Mesothelial cell of epicardium (in vitro differentiated cells): ENCODE data around the gene PRKAR1B. TPM values are rescaled to one million over a fixed set of nuclear protein-coding genes. Genes with fewer than 3 reads are reported as not detected.

Experiments used
- DNase-seq, 2 experiments: peaks; one replicate each; pipeline ENCODE4 v3.0.0; 2021; ENCODE audit warnings: low spot score in 2 of 2; ENCODE audit not compliant: unreplicated experiment in 2 of 2
- H3K27ac Mint-ChIP-seq: 2 replicates; pipeline ENCODE4 v1.8.0; 2021; ENCODE audit warnings: mixed read lengths
- H3K27me3 Mint-ChIP-seq: 2 replicates; pipeline ENCODE4 v1.8.0; 2021; ENCODE audit warnings: low read depth, mixed read lengths
- H3K36me3 Mint-ChIP-seq: 2 replicates; pipeline ENCODE4 v1.8.0; 2021; ENCODE audit warnings: mixed read lengths
- H3K4me1 Mint-ChIP-seq: 2 replicates; pipeline ENCODE4 v1.8.0; 2021; ENCODE audit warnings: mixed read lengths
- H3K4me3 Mint-ChIP-seq: 2 replicates; pipeline ENCODE4 v1.8.0; 2021; ENCODE audit warnings: mild to moderate bottlenecking, moderate library complexity, mixed read lengths
- H3K9me3 Mint-ChIP-seq: 2 replicates; pipeline ENCODE4 v1.8.0; 2021; ENCODE audit warnings: mixed read lengths
- CTCF ChIP-seq: fragments of 200-600 bp; sonication (generic); IDR thresholded peaks from one replicate; pipeline ENCODE4 v1.5.0; 2021; ENCODE audit warnings: antibody characterized with exemption; ENCODE audit not compliant: unreplicated experiment
- total RNA-seq: library from RNA; stranded (reverse); gene quantifications from 3 replicates; pipeline ENCODE4 v1.2.1, GENCODE V29; 2021

The PRKAR1B gene
- total RNA-seq, 1 donor from 2014 or later = 50.6 TPM

- no peaks in the 10 kb centered on the region for H3K36me3 Mint-ChIP-seq
- DNase-seq = no peak
- no peak overlapping the region for H3K27ac Mint-ChIP-seq
- H3K27me3 Mint-ChIP-seq = peaks cover 29% of the 10 kb centered on the region
- no peak overlapping the region for H3K4me3 Mint-ChIP-seq
- H3K4me1 Mint-ChIP-seq = peaks cover 5% of the 10 kb centered on the region
- no peaks in the 10 kb centered on the region for H3K9me3 Mint-ChIP-seq
- TF ChIP-seq CTCF = no peak
Observed at GRCh38 chr7:528451-528850, 198.6 kb downstream of the PRKAR1B start.

- H3K4me1 Mint-ChIP-seq = peaks cover 8% of the 10 kb centered on the region
- no peak overlapping the region for H3K27ac Mint-ChIP-seq
- no peak for DNase-seq
- no peak for TF ChIP-seq CTCF
- no peaks in the 10 kb centered on the region for H3K9me3 Mint-ChIP-seq
- no peak overlapping the region for H3K4me3 Mint-ChIP-seq
- H3K27me3 Mint-ChIP-seq = peaks cover 35% of the 10 kb centered on the region
- no peaks in the 10 kb centered on the region for H3K36me3 Mint-ChIP-seq
Observed at GRCh38 chr7:527723-528122, 199.4 kb downstream of the PRKAR1B start.

GRCh38 chr7:526460-527034, 200.5 kb downstream of the PRKAR1B start:
- DNase-seq = no peak
- Mint-ChIP-seq H3K4me3 (no peak overlapping the region), H3K4me1 (peaks cover 9% of the 10 kb centered on the region), H3K9me3 (no peaks in the 10 kb centered on the region), H3K36me3 (no peaks in the 10 kb centered on the region), H3K27me3 (peaks cover 39% of the 10 kb centered on the region), H3K27ac (no peak overlapping the region)
- TF ChIP-seq CTCF = no peak

- TF ChIP-seq CTCF = no peak
- Mint-ChIP-seq H3K27ac (no peak overlapping the region), H3K4me1 (peaks cover 15% of the 10 kb centered on the region), H3K36me3 (no peaks in the 10 kb centered on the region), H3K27me3 (peaks cover 45% of the 10 kb centered on the region), H3K4me3 (no peak overlapping the region), H3K9me3 (no peaks in the 10 kb centered on the region)
- DNase-seq = no peak
Observed at GRCh38 chr7:525740-526139, 201.3 kb downstream of the PRKAR1B start.

- TF ChIP-seq CTCF = no peak
- no peak for DNase-seq
- Mint-ChIP-seq H3K4me3 (no peak overlapping the region), H3K36me3 (no peaks in the 10 kb centered on the region), H3K27ac (no peak overlapping the region), H3K9me3 (no peaks in the 10 kb centered on the region), H3K27me3 (peaks cover 47% of the 10 kb centered on the region), H3K4me1 (peaks cover 15% of the 10 kb centered on the region)
Observed at GRCh38 chr7:524800-525199, 202.3 kb downstream of the PRKAR1B start.
